K562 (cell line): Measurements from ENCODE around the gene RARA. TPM values are rescaled to one million over a fixed set of nuclear protein-coding genes. Genes with fewer than 3 reads are reported as not detected.

Experiments
- ELF2 ChIP-seq: fragments of 250-450 bp; sonication (Bioruptor Pico); IDR thresholded peaks from 2 replicates; pipeline ENCODE4 v1.5.0; 2021; ENCODE audit warnings: mild to moderate bottlenecking
- KDM1A ChIP-seq, 2 experiments: fragments of 450-650 bp; IDR thresholded peaks; 2 replicates each; pipeline ENCODE4 v1.6.1; 2016; ENCODE audit warnings: mild to moderate bottlenecking in 2 of 2
- KLF13 ChIP-seq: fragments of 450-650 bp; IDR thresholded peaks from 2 replicates; pipeline ENCODE4 v1.6.1; 2016; ENCODE audit warnings: missing genetic modification characterization, low read depth, mild to moderate bottlenecking, missing compliant biosample characterization, moderate library complexity, borderline replicate concordance
- NCOA4 ChIP-seq: fragments of 450-650 bp; IDR thresholded peaks from 2 replicates; pipeline ENCODE4 v1.6.1; 2018; ENCODE audit warnings: mild to moderate bottlenecking; ENCODE audit not compliant: partially characterized antibody
- PURB ChIP-seq: sonication (generic); formaldehyde crosslinking; IDR thresholded peaks from 2 replicates; pipeline ENCODE4 v1.9.0; 2021; ENCODE audit warnings: low read depth, mild to moderate bottlenecking, missing genetic modification reagents
- ZNF407 ChIP-seq: fragments of 450-650 bp; IDR thresholded peaks from 2 replicates; pipeline ENCODE4 v1.6.1; 2016; ENCODE audit warnings: low read depth
- polyA plus RNA-seq, 8 experiments: library from polyadenylated mRNA; depleted of rRNA in 4 of 8; stranded (reverse) in 5 of 8; unstranded in 3 of 8; fragments of >200 nt; fragmentation: Nextera tagmentation in 2 of 8; fragmentation: Illumina TruSeq in 1 of 8; extraction: Ambion mirVana in 2 of 8; extraction: Trizol in 1 of 8; gene quantifications; 2 replicates each; pipeline versions ENCODE4 v1.2.1 to v1.2.3, GENCODE V29; 2011 to 2014; ENCODE audit warnings: inconsistent platforms in 1 of 8, missing spikeins in 1 of 8
- total RNA-seq, 7 experiments: library from RNA; depleted of rRNA in 6 of 7; stranded (reverse); fragments of >200 nt in 6 of 7; fragmentation: Illumina TruSeq in 2 of 7; extraction: Trizol in 2 of 7; gene quantifications; 2 replicates each; pipeline versions ENCODE4 v1.2.1 to v1.2.3, GENCODE V29; 2011 to 2021; ENCODE audit warnings: low replicate concordance in 1 of 7
- TF ChIP-seq, protein P1 (sequence below), 2 experiments: fragments of 450-650 bp in 1 of 2; sonication (generic) in 1 of 2; formaldehyde crosslinking in 1 of 2; IDR thresholded peaks; 2 replicates each; pipeline versions ENCODE4 v1.7.1 to v1.9.0; 2016 to 2022; ENCODE audit warnings: inconsistent platforms in 1 of 2, mild to moderate bottlenecking in 1 of 2, missing genetic modification reagents in 1 of 2

RARA gene
- total and polyA plus RNA-seq, 9 of the 15 experiments (the other 6 are each of a cell fraction or from before 2014, with no cell fraction given): 0.10 to 28.0 (median 7.9) TPM

GRCh38 chr17:40287494-40288369 is 21.2 kb upstream of the RARA start, which contains the start of gene CDC6 (continued):
- TF ChIP-seq, protein P1, sequence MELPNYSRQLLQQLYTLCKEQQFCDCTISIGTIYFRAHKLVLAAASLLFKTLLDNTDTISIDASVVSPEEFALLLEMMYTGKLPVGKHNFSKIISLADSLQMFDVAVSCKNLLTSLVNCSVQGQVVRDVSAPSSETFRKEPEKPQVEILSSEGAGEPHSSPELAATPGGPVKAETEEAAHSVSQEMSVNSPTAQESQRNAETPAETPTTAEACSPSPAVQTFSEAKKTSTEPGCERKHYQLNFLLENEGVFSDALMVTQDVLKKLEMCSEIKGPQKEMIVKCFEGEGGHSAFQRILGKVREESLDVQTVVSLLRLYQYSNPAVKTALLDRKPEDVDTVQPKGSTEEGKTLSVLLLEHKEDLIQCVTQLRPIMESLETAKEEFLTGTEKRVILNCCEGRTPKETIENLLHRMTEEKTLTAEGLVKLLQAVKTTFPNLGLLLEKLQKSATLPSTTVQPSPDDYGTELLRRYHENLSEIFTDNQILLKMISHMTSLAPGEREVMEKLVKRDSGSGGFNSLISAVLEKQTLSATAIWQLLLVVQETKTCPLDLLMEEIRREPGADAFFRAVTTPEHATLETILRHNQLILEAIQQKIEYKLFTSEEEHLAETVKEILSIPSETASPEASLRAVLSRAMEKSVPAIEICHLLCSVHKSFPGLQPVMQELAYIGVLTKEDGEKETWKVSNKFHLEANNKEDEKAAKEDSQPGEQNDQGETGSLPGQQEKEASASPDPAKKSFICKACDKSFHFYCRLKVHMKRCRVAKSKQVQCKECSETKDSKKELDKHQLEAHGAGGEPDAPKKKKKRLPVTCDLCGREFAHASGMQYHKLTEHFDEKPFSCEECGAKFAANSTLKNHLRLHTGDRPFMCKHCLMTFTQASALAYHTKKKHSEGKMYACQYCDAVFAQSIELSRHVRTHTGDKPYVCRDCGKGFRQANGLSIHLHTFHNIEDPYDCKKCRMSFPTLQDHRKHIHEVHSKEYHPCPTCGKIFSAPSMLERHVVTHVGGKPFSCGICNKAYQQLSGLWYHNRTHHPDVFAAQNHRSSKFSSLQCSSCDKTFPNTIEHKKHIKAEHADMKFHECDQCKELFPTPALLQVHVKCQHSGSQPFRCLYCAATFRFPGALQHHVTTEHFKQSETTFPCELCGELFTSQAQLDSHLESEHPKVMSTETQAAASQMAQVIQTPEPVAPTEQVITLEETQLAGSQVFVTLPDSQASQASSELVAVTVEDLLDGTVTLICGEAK (IDR thresholded peaks at IDR 0.05): 0 out of 2 replicates have a peak, but pooled peaks have one; percentile 44
- TF ChIP-seq, protein P1 (CRISPR knock-in tag; IDR thresholded peaks at IDR 0.05): no peak
- TF ChIP-seq PURB: no peak
- no peak for TF ChIP-seq NCOA4
- no peak for TF ChIP-seq KLF13 (tag)
- TF ChIP-seq ELF2: peak; percentile 48; the same call in 1 of the 2 replicates
- no peak for TF ChIP-seq ZNF407
- no peak for TF ChIP-seq KDM1A (IDR thresholded peaks at IDR 0.05)
